Astrocyte of the cerebellum (primary cell): ENCODE data around the gene DNAH9.

ENCODE experiments used
- DNase-seq: peaks from one replicate; pipeline ENCODE4 v3.0.0-alpha.2; 2011; ENCODE audit warnings: low read depth
- H3K4me3 ChIP-seq: 2 replicates; pipeline ENCODE4 v1.5.1; 2011; ENCODE audit warnings: mild to moderate bottlenecking, low read depth, low read length, moderate library complexity
- CTCF ChIP-seq: IDR thresholded peaks from 2 replicates; pipeline ENCODE4 v1.5.1; 2012; ENCODE audit warnings: low read length, low read depth, moderate library complexity, mild to moderate bottlenecking; ENCODE audit errors: missing control alignments
- in situ Hi-C: cut with HindIII; loops from 2 replicates; pipeline ENCODE4 v1.10.0; 2017; ENCODE audit warnings: low sequenced_read_pairs

DNAH9 gene

GRCh38 chr17:11564589-11565380, 33.5 kb upstream of the DNAH9 start:
- in situ Hi-C loops, result no loop called here

GRCh38 chr17:11565591-11565990, 32.7 kb upstream of the DNAH9 start:
- no peak overlapping the region for H3K4me3 ChIP-seq
- in situ Hi-C loops, result no loop called here
- TF ChIP-seq CTCF, result no peak
- DNase-seq, result no peak

More at GRCh38 chr17:11564589-11565380, 33.5 kb upstream of the DNAH9 start:
- DNase-seq, result no peak
- no peak for TF ChIP-seq CTCF
- H3K4me3 ChIP-seq, result no peak overlapping the region

GRCh38 chr17:11578998-11579397, 19.3 kb upstream of the DNAH9 start:
- DNase-seq, result no peak
- TF ChIP-seq CTCF, result no peak
- in situ Hi-C loops, result no loop called here
- H3K4me3 ChIP-seq, result no peak overlapping the region

GRCh38 chr17:11580677-11581076, 17.6 kb upstream of the DNAH9 start:
- in situ Hi-C loops, result no loop called here
- DNase-seq, result no peak
- no peak overlapping the region for H3K4me3 ChIP-seq
- TF ChIP-seq CTCF, result no peak

GRCh38 chr17:11582217-11582616, 16.1 kb upstream of the DNAH9 start:
- no peak for DNase-seq
- in situ Hi-C loops, result no loop called here
- no peak for TF ChIP-seq CTCF
- no peak overlapping the region for H3K4me3 ChIP-seq

GRCh38 chr17:11583306-11583992, 14.8 kb upstream of the DNAH9 start:
- H3K4me3 ChIP-seq, result no peak overlapping the region
- in situ Hi-C loops, result no loop called here
- DNase-seq, result no peak
- TF ChIP-seq CTCF, result no peak
